Lower lobe of right lung (tissue), 2 donors: Measurements from ENCODE around the gene COL20A1. TPM values are rescaled to one million over a fixed set of nuclear protein-coding genes. Genes with fewer than 3 reads are reported as not detected.

Experiments used
- ATAC-seq, 2 donors: fragments of 200-7000 bp; cut with Tn5 transposase; one replicate each; pipeline ENCODE4 v1.9.1; 2020 to 2022; ENCODE audit warnings: mild to moderate bottlenecking in 2 of 2, moderate library complexity in 2 of 2
- DNase-seq: peaks from one replicate; pipeline ENCODE4 v3.0.0-alpha.2; 2020
- H3K27ac ChIP-seq: fragments of 200-600 bp; one replicate; pipeline ENCODE4 v1.8.0; 2022
- H3K27me3 ChIP-seq: fragments of 200-600 bp; one replicate; pipeline ENCODE4 v1.8.0; 2022; ENCODE audit warnings: low read depth
- H3K36me3 ChIP-seq: fragments of 200-600 bp; one replicate; pipeline ENCODE4 v1.8.0; 2022; ENCODE audit warnings: mild to moderate bottlenecking
- H3K4me1 ChIP-seq: fragments of 200-600 bp; one replicate; pipeline ENCODE4 v1.8.0; 2022
- H3K4me3 ChIP-seq: fragments of 200-600 bp; one replicate; pipeline ENCODE4 v1.8.0; 2022; ENCODE audit warnings: mild to moderate bottlenecking
- H3K9me3 ChIP-seq: fragments of 200-600 bp; one replicate; pipeline ENCODE4 v1.8.0; 2022
- intact Hi-C: fragments of 100-400 bp; cut with DNase I; formaldehyde crosslinking; loops from one replicate; pipeline ENCODE4 v1.11.0; 2022
- total RNA-seq: library from RNA; stranded (reverse); fragmentation: NEBNext Ultra II Directional; extraction: Animal tissue kit (Norgen Biotek cat#: 25700); gene quantifications from one replicate; pipeline ENCODE4 v1.2.1, GENCODE V29; 2021
- TF ChIP-seq, protein P1 (sequence below): fragments of 200-600 bp; IDR thresholded peaks from one replicate; pipeline ENCODE4 v1.8.0; 2022; ENCODE audit warnings: antibody characterized with exemption, mild to moderate bottlenecking
- donor health status: DM: no; HTN: yes; CAD: no; lungs with severe emphysema.

COL20A1 gene
- total RNA-seq, 1 donor from 2014 or later = not detected

DNA sequence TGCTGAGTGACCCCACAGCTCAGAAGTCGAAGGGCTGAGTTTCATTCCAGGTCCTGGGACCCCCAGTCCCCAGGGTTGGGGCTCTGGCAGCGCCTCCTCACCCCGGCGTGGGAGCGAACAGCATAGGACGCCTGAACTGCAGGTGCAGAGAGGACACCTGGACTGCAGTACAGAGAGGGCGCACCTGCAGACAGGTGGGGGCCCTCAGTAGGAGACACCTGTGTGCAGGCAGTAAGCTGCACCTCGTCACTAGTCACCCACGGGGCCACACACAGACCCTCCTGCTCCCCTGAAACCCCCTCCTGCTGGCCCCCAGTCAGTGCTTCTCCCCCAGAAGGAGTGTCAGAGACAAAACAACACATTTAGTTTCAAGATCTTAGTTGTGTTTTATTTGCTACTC is 30.1 kb upstream of the COL20A1 start:
- H3K9me3 ChIP-seq = no peaks in the 10 kb centered on the region
- H3K27me3 ChIP-seq = peaks cover 65% of the 10 kb centered on the region
- H3K27ac ChIP-seq = no peak overlapping the region
- H3K36me3 ChIP-seq = no peaks in the 10 kb centered on the region
- intact Hi-C loops = no loop called here
- TF ChIP-seq, protein P1, sequence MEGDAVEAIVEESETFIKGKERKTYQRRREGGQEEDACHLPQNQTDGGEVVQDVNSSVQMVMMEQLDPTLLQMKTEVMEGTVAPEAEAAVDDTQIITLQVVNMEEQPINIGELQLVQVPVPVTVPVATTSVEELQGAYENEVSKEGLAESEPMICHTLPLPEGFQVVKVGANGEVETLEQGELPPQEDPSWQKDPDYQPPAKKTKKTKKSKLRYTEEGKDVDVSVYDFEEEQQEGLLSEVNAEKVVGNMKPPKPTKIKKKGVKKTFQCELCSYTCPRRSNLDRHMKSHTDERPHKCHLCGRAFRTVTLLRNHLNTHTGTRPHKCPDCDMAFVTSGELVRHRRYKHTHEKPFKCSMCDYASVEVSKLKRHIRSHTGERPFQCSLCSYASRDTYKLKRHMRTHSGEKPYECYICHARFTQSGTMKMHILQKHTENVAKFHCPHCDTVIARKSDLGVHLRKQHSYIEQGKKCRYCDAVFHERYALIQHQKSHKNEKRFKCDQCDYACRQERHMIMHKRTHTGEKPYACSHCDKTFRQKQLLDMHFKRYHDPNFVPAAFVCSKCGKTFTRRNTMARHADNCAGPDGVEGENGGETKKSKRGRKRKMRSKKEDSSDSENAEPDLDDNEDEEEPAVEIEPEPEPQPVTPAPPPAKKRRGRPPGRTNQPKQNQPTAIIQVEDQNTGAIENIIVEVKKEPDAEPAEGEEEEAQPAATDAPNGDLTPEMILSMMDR = no peak
- no peak for ATAC-seq
- H3K4me3 ChIP-seq = no peak overlapping the region
- H3K4me1 ChIP-seq = no peaks in the 10 kb centered on the region
- DNase-seq = no peak

DNA sequence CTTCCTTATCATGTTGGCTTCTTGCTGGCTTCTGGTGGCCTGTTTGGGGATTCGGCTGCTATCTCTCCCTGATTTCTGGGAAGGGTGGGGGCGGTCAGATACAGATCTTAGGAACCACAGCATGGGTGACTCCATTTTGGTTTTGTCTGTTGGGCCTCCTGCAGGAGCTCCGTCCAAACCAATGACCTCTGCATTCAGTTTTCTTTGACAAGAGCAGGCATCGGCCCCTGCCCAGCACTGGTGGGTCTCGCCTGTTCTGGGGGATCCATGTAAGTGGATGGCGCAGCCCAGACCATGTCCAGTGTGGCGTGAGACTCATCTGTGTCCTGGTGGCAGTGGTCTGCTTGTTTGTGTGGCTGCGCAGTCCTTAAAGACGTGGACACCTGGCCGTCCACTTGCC is 29.0 kb upstream of the COL20A1 start:
- H3K4me3 ChIP-seq = no peak overlapping the region
- DNase-seq (no peak), ATAC-seq (no peak)
- no peaks in the 10 kb centered on the region for H3K4me1 ChIP-seq
- peaks cover 56% of the 10 kb centered on the region for H3K27me3 ChIP-seq
- no peak overlapping the region for H3K27ac ChIP-seq
- intact Hi-C loops = no loop called here
- no peaks in the 10 kb centered on the region for H3K9me3 ChIP-seq
- TF ChIP-seq, protein P1 = no peak
- H3K36me3 ChIP-seq = no peaks in the 10 kb centered on the region

DNA sequence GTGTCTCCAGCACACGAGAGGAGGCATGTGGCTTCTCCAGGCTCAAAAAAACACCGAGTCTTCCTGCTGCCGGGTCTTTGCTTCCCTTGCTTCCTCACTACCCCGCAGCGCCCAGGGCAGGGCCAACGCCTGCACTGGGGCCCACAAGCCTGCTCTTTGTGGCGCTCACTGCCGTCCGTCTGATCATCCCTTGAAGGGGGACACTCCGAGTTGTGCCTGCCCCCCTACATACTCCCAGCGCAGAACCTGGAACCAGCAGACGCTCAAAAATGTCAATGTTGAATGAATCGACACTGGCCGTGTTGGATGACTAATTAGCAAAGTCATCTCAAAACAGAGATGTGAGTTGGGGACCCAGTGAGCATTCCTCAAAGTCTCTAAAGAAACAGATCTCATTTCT is 28.5 kb upstream of the COL20A1 start:
- Histone ChIP-seq H3K27me3 (peaks cover 52% of the 10 kb centered on the region), H3K9me3 (no peaks in the 10 kb centered on the region), H3K4me1 (no peaks in the 10 kb centered on the region), H3K4me3 (no peak overlapping the region), H3K36me3 (no peaks in the 10 kb centered on the region), H3K27ac (no peak overlapping the region)
- DNase-seq (no peak), ATAC-seq (no peak)
- TF ChIP-seq, protein P1 = no peak
- intact Hi-C loops = no loop called here

DNA sequence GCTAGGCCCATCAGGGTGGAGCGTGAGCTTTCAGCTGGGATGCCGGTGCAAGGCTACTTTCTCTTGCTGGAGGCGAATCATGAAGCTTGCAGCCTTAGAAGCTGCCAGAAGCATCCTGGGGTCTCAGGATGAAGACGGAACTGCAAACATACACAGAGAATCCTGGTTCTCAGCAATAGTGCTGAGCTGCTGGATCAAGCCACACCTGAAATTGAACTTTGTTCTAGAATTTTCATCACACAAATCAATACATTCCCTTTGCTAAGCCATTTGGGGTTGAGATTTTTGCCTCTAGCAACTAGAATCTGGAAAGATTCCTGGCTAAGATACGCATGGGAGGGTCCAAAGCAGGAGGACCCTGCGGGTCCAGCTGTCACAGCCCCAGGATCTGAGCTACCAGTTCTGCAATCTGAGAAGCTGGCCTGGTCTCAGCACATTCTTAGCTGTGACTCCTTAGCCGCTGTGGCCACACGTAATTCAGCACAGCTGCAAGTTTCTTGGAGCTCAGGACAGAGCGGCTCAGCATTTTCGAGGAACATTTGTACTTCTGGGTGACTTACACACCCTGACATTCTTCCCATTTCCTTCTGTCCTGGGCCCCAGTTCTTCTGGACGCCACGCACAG is 27.0 kb upstream of the COL20A1 start:
- TF ChIP-seq, protein P1 = no peak
- no peaks in the 10 kb centered on the region for H3K9me3 ChIP-seq
- H3K36me3 ChIP-seq = no peaks in the 10 kb centered on the region
- DNase-seq (no peak), ATAC-seq (no peak)
- H3K27ac ChIP-seq = no peak overlapping the region
- peaks cover 38% of the 10 kb centered on the region for H3K27me3 ChIP-seq
- no peaks in the 10 kb centered on the region for H3K4me1 ChIP-seq
- no peak overlapping the region for H3K4me3 ChIP-seq
- intact Hi-C loops = no loop called here

GRCh38 chr20:63267691-63268090 is 25.3 kb upstream of the COL20A1 start:
- Histone ChIP-seq H3K9me3 (no peaks in the 10 kb centered on the region), H3K4me3 (no peak overlapping the region), H3K27me3 (peaks cover 26% of the 10 kb centered on the region), H3K4me1 (peaks cover 4% of the 10 kb centered on the region), H3K27ac (no peak overlapping the region), H3K36me3 (no peaks in the 10 kb centered on the region)
- intact Hi-C loops = no loop called here
- TF ChIP-seq, protein P1 = no peak
- no peak for ATAC-seq
- DNase-seq = no peak
